Liver (tissue), 9 donors: Measurements from ENCODE around the gene ADGRV1. TPM values are rescaled to one million over a fixed set of nuclear protein-coding genes. Genes with fewer than 3 reads are reported as not detected.

Experiments used
- DNase-seq: peaks from one replicate; pipeline ENCODE4 v3.0.0-alpha.2; 2017; ENCODE audit warnings: low spot score
- H3K27ac ChIP-seq, 2 donors: one replicate each; pipeline ENCODE4 v1.7.0; 2013; ENCODE audit warnings: inconsistent platforms in 2 of 2, low read length in 2 of 2, control low read depth in 1 of 2, low read depth in 1 of 2, mild to moderate bottlenecking in 1 of 2
- H3K27me3 ChIP-seq, 4 donors: one replicate each; pipeline versions ENCODE4 v1.6.1 to v1.7.0; 2013; ENCODE audit warnings: low read length in 3 of 4, inconsistent platforms in 1 of 4, mild to moderate bottlenecking in 1 of 4, moderate library complexity in 1 of 4; ENCODE audit not compliant: control insufficient read depth in 4 of 4, insufficient read depth in 4 of 4
- H3K36me3 ChIP-seq, 4 donors: one replicate each; pipeline versions ENCODE4 v1.6.1 to v1.7.0; 2013; ENCODE audit warnings: low read length in 3 of 4, mild to moderate bottlenecking in 3 of 4, low read depth in 1 of 4, moderate library complexity in 1 of 4; ENCODE audit not compliant: control insufficient read depth in 4 of 4, insufficient read depth in 3 of 4
- H3K4me1 ChIP-seq, 4 donors: one replicate each; pipeline versions ENCODE4 v1.6.1 to v1.7.0; 2013; ENCODE audit warnings: low read length in 3 of 4, mild to moderate bottlenecking in 3 of 4, moderate library complexity in 1 of 4; ENCODE audit not compliant: control insufficient read depth in 4 of 4, insufficient read depth in 4 of 4
- H3K4me3 ChIP-seq, 3 donors: one replicate each; pipeline versions ENCODE4 v1.6.1 to v1.7.0; 2013; ENCODE audit warnings: low read length in 3 of 3, control low read depth in 1 of 3, low read depth in 1 of 3, mild to moderate bottlenecking in 1 of 3
- H3K9ac ChIP-seq, 2 donors: one replicate each; pipeline ENCODE4 v1.7.0; 2013; ENCODE audit warnings: low read length in 2 of 2, mild to moderate bottlenecking in 2 of 2, moderate library complexity in 2 of 2, control low read depth in 1 of 2, low read depth in 1 of 2
- H3K9me3 ChIP-seq, 4 donors: one replicate each; pipeline versions ENCODE4 v1.6.1 to v1.7.0; 2013; ENCODE audit warnings: low read length in 3 of 4; ENCODE audit not compliant: control insufficient read depth in 4 of 4
- CTCF ChIP-seq: fragments of 150-350 bp; IDR thresholded peaks from 2 replicates; pipeline ENCODE4 v1.5.1; 2017; ENCODE audit warnings: improper control_type of control experiment, low read depth, low read length; ENCODE audit not compliant: missing input control
- EGR1 ChIP-seq, 2 donors: IDR thresholded peaks; 2 replicates each; pipeline ENCODE4 v1.6.1; 2016 to 2018; ENCODE audit warnings: antibody characterized with exemption in 2 of 2, low read depth in 2 of 2
- FOXA1 ChIP-seq: IDR thresholded peaks from 2 replicates; pipeline ENCODE4 v1.6.1; 2016; ENCODE audit warnings: antibody characterized with exemption
- FOXA2 ChIP-seq: IDR thresholded peaks from 2 replicates; pipeline ENCODE4 v1.6.1; 2016; ENCODE audit warnings: antibody characterized with exemption
- GABPA ChIP-seq, 2 donors: IDR thresholded peaks in 1 of 2; conservative IDR thresholded peaks in 1 of 2; 2 replicates each; pipeline ENCODE4 v1.6.1; 2016; ENCODE audit warnings: antibody characterized with exemption in 2 of 2, mild to moderate bottlenecking in 1 of 2, moderate library complexity in 1 of 2
- HNF4A ChIP-seq, 2 donors: conservative IDR thresholded peaks; 2 replicates each; pipeline ENCODE4 v1.6.1; 2016; ENCODE audit warnings: antibody characterized with exemption in 2 of 2, mild to moderate bottlenecking in 2 of 2
- HNF4G ChIP-seq: IDR thresholded peaks from 2 replicates; pipeline ENCODE4 v1.6.1; 2016; ENCODE audit warnings: antibody characterized with exemption
- MAX ChIP-seq: IDR thresholded peaks from 2 replicates; pipeline ENCODE4 v1.6.1; 2016; ENCODE audit warnings: antibody characterized with exemption
- NR2F2 ChIP-seq: IDR thresholded peaks from 2 replicates; pipeline ENCODE4 v1.6.1; 2016; ENCODE audit warnings: antibody characterized with exemption
- RAD21 ChIP-seq, 2 donors: IDR thresholded peaks; 2 replicates each; pipeline ENCODE4 v1.6.1; 2016; ENCODE audit warnings: antibody characterized with exemption in 2 of 2, mild to moderate bottlenecking in 2 of 2
- RXRA ChIP-seq, 2 donors: IDR thresholded peaks; 2 replicates each; pipeline ENCODE4 v1.6.1; 2017 to 2018; ENCODE audit warnings: antibody characterized with exemption in 2 of 2, mild to moderate bottlenecking in 1 of 2
- TAF1 ChIP-seq: conservative IDR thresholded peaks from 2 replicates; pipeline ENCODE4 v1.6.1; 2016; ENCODE audit warnings: antibody characterized with exemption, mild to moderate bottlenecking
- YY1 ChIP-seq: IDR thresholded peaks from 2 replicates; pipeline ENCODE4 v1.6.1; 2016; ENCODE audit warnings: antibody characterized with exemption, mild to moderate bottlenecking
- WGBS: extraction: QIAGEN DNeasy Blood & Tissue Kit; methylation state at CpG from one replicate; pipeline ENCODE4 v1.1.7; 2013; 5-methylcytosine and 5-hydroxymethylcytosine counted together
- polyA plus RNA-seq, 2 donors: library from polyadenylated mRNA; stranded (reverse) in 1 of 2; unstranded in 1 of 2; fragments of 200-250 nt in 1 of 2; fragments of >200 nt in 1 of 2; fragmentation: Nextera tagmentation in 1 of 2; extraction: Ambion mirVana in 1 of 2; gene quantifications; one replicate each; pipeline versions ENCODE4 v1.2.1 to v1.2.3, GENCODE V29; 2013 to 2015
- total RNA-seq, 2 donors: library from RNA; depleted of rRNA; stranded (reverse); fragments of >200 nt; gene quantifications; one replicate each; pipeline ENCODE4 v1.2.3, GENCODE V29; 2014
- TF ChIP-seq, protein P1 (sequence below): IDR thresholded peaks from 2 replicates; pipeline ENCODE4 v1.6.1; 2016; ENCODE audit warnings: antibody characterized with exemption
- TF ChIP-seq, protein P2 (sequence below): IDR thresholded peaks from 2 replicates; pipeline ENCODE4 v1.6.1; 2016; ENCODE audit warnings: antibody characterized with exemption
- donor health status: healthy.
- donor health status: healthy.
- donor health status: healthy.
- donor health status: healthy.
- donor health status: healthy.

The ADGRV1 gene
- total and polyA plus RNA-seq, 4 donors = 5.1 to 15.5 (median 9.6) TPM

- TF ChIP-seq CTCF (no peak), YY1 (no peak), TAF1 (no peak)
- TF ChIP-seq, protein P1, sequence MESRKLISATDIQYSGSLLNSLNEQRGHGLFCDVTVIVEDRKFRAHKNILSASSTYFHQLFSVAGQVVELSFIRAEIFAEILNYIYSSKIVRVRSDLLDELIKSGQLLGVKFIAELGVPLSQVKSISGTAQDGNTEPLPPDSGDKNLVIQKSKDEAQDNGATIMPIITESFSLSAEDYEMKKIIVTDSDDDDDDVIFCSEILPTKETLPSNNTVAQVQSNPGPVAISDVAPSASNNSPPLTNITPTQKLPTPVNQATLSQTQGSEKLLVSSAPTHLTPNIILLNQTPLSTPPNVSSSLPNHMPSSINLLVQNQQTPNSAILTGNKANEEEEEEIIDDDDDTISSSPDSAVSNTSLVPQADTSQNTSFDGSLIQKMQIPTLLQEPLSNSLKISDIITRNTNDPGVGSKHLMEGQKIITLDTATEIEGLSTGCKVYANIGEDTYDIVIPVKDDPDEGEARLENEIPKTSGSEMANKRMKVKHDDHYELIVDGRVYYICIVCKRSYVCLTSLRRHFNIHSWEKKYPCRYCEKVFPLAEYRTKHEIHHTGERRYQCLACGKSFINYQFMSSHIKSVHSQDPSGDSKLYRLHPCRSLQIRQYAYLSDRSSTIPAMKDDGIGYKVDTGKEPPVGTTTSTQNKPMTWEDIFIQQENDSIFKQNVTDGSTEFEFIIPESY = no peak
- TF ChIP-seq, protein P2, sequence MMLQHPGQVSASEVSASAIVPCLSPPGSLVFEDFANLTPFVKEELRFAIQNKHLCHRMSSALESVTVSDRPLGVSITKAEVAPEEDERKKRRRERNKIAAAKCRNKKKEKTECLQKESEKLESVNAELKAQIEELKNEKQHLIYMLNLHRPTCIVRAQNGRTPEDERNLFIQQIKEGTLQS = no peak
Measured at GRCh38 chr5:90561766-90562165, 3.2 kb downstream of the ADGRV1 start (continued).

DNA sequence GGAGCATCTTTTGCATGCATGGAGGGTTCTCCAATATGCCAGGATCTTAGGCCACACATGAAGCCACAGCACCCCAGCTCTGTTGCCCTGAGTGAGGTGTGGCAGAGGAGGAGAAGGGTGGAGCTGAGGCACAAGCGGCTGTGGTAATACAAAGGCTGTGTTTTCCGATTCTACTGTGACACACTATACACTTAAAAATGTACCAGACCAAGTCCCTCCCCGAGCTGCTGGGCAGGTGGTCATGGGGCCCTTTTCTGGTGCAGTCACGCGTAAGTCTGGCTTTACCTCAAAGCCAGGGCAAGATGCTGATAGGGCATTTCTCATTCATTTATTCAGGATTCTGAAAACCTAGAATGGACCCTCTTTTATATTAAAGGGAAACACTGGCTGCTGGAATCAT lies 3.7 kb downstream of the ADGRV1 start:
- H3K36me3 ChIP-seq = no peaks in the 10 kb centered on the region
- peaks cover 3 to 12% (median 11%) of the 10 kb centered on the region in 4 donors for H3K4me1 ChIP-seq
- H3K9me3 ChIP-seq = no peaks in the 10 kb centered on the region
- no peak overlapping the region for H3K9ac ChIP-seq
- no peak overlapping the region for H3K27ac ChIP-seq
- no peak for DNase-seq
- no peak overlapping the region for H3K4me3 ChIP-seq
- peaks cover 0 to 13% (median 4%) of the 10 kb centered on the region in 4 donors for H3K27me3 ChIP-seq
- TF ChIP-seq MAX (no peak), NR2F2 (no peak), FOXA1 (no peak), RAD21 (IDR thresholded peaks at IDR 0.05) (no peak), TAF1 (no peak), RXRA (IDR thresholded peaks at IDR 0.05) (no peak), FOXA2 (no peak), HNF4G (no peak), HNF4A (conservative IDR thresholded peaks at IDR 0.05) (no peak), EGR1 (IDR thresholded peaks at IDR 0.05; ENCODE audit: low read depth in 2 of 2) (no peak), GABPA (IDR thresholded peaks at IDR 0.05 in 1 of 2, conservative IDR thresholded peaks at IDR 0.05 in 1 of 2) (no peak)
- TF ChIP-seq, protein P2 = no peak
- TF ChIP-seq, protein P1 = no peak
- 70% methylated on average over 5 of the region's 5 CpGs for WGBS
